HG03066 (cell line): Measurements from ENCODE around the gene C1QL1.

Experiments used
- ATAC-seq: cut with Tn5 transposase; IDR thresholded peaks from one replicate; pipeline ENCODE4 v1.9.1; 2021; ENCODE audit warnings: low read depth; ENCODE audit not compliant: unreplicated experiment

The C1QL1 gene

GRCh38 chr17:44968225-44969143, at the start of gene C1QL1:
Gene C1QL1, minus strand, starts transcription at chr17:44968303. Its CDS starts 255 bp downstream, at chr17:44968048.
- ATAC-seq = peak; percentile 80

GRCh38 chr17:45016823-45017222, 48.7 kb upstream of the C1QL1 start:
- no peak for ATAC-seq

- ATAC-seq = no peak
Measured at GRCh38 chr17:45016237-45016636, 48.1 kb upstream of the C1QL1 start.

GRCh38 chr17:45013021-45013997, 45.2 kb upstream of the C1QL1 start:
- no peak for ATAC-seq

- no peak for ATAC-seq
Measured at GRCh38 chr17:45011767-45012166, 43.7 kb upstream of the C1QL1 start.

GRCh38 chr17:45009676-45010467, 41.8 kb upstream of the C1QL1 start:
- ATAC-seq = no peak

- no peak for ATAC-seq
Measured at GRCh38 chr17:45008216-45008615, 40.1 kb upstream of the C1QL1 start.

GRCh38 chr17:45006927-45007461, 38.9 kb upstream of the C1QL1 start:
- no peak for ATAC-seq

GRCh38 chr17:45005700-45006099, 37.6 kb upstream of the C1QL1 start:
- no peak for ATAC-seq

- ATAC-seq = no peak
Measured at GRCh38 chr17:45004388-45004787, 36.3 kb upstream of the C1QL1 start.

GRCh38 chr17:45003877-45004276, 35.8 kb upstream of the C1QL1 start:
- ATAC-seq = no peak

- no peak for ATAC-seq
Measured at GRCh38 chr17:45001310-45001709, 33.2 kb upstream of the C1QL1 start.

GRCh38 chr17:44999433-44999832, 31.3 kb upstream of the C1QL1 start:
- ATAC-seq = no peak

GRCh38 chr17:44998646-44999045, 30.5 kb upstream of the C1QL1 start:
- no peak for ATAC-seq

GRCh38 chr17:44997733-44998520, 29.8 kb upstream of the C1QL1 start:
- no peak for ATAC-seq

- ATAC-seq = no peak
Measured at GRCh38 chr17:44996304-44996703, 28.2 kb upstream of the C1QL1 start.

GRCh38 chr17:44995436-44996001, 27.4 kb upstream of the C1QL1 start:
- ATAC-seq = no peak

GRCh38 chr17:44992242-44992939, 24.3 kb upstream of the C1QL1 start:
- ATAC-seq = no peak
